ENCODE results near the gene SCAPER. TPM values are rescaled to one million over a fixed set of nuclear protein-coding genes. Genes with fewer than 3 reads are reported as not detected.

SCAPER gene
- total and polyA plus RNA-seq, 2 of the 4 experiments (the other 2 are of a cell fraction) = 2.9 to 9.7 TPM

DNA sequence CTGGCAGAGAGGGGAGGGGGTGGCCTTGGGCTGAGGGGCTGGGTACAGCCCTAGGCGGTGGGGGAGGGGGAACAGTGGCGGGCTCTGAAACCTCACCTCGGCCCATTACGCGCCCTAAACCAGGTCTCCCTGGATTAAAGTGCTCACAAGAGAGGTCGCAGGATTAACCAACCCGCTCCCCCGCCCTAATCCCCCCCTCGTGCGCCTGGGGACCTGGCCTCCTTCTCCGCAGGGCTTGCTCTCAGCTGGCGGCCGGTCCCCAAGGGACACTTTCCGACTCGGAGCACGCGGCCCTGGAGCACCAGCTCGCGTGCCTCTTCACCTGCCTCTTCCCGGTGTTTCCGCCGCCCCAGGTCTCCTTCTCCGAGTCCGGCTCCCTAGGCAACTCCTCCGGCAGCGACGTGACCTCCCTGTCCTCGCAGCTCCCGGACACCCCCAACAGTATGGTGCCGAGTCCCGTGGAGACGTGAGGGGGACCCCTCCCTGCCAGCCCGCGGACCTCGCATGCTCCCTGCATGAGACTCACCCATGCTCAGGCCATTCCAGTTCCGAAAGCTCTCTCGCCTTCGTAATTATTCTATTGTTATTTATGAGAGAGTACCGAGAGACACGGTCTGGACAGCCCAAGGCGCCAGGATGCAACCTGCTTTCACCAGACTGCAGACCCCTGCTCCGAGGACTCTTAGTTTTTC, 563.6 kb downstream of the SCAPER start:
- Histone ChIP-seq H2AK5ac (ENCODE audit: low read depth, low read length) (no peak overlapping the region), H4K8ac (ENCODE audit: low read depth in 2 of 2, low read length in 2 of 2) (no peak overlapping the region), H4K20me1 (ENCODE audit: insufficient read depth, low read length) (peaks cover 18% of the 10 kb centered on the region), H3K18ac (ENCODE audit: low read depth, low read length) (no peak overlapping the region), H3K4me2 (ENCODE audit: low read depth, low read length) (no peak overlapping the region), H3K79me1 (ENCODE audit: low read depth in 1 of 2, low read length in 2 of 2) (peaks cover 3 to 17% of the 10 kb centered on the region in 2 experiments; a peak in 3 of 4 replicates), H3K4me3 (ENCODE audit: insufficient read depth, low read depth, low read length) (no peak overlapping the region), H2BK20ac (ENCODE audit: low read depth, low read length) (no peak overlapping the region), H3K9ac (ENCODE audit: low read depth, low read length) (no peak overlapping the region), H2AFZ (replicated peaks; ENCODE audit: low read length, poor library complexity) (no peak overlapping the region), H3K9me1 (ENCODE audit: insufficient read depth, low read length) (no peaks in the 10 kb centered on the region; the same call in 1 of the 2 replicates), H3K23ac (ENCODE audit: low read depth, low read length) (no peak overlapping the region), H3K27me3 (ENCODE audit: control insufficient read depth, insufficient read depth, low read length) (peaks cover 36% of the 10 kb centered on the region), H2AK9ac (replicated peaks; ENCODE audit: low read depth, low read length, poor library complexity) (no peak overlapping the region), H3K4me1 (ENCODE audit: control insufficient read depth, insufficient read depth, low read length) (peaks cover 9% of the 10 kb centered on the region), H3K4ac (ENCODE audit: low read depth, low read length) (no peak overlapping the region), H3K14ac (replicated peaks; ENCODE audit: low read depth, low read length) (no peak overlapping the region), H2BK120ac (ENCODE audit: low read depth, low read length) (no peak overlapping the region), H2BK15ac (ENCODE audit: low read depth, low read length) (no peak overlapping the region), H3K36me3 (ENCODE audit: control insufficient read depth, insufficient read depth, low read length) (peaks cover 23% of the 10 kb centered on the region), H3K56ac (ENCODE audit: extremely low read depth, insufficient read depth, low read length) (no peak overlapping the region), H4K5ac (ENCODE audit: low read depth, low read length) (no peak overlapping the region), H2BK5ac (ENCODE audit: low read depth, low read length, poor library complexity, severe bottlenecking) (no peak overlapping the region), H3K9me3 (ENCODE audit: control insufficient read depth, insufficient read depth, low read length) (peaks cover 12% of the 10 kb centered on the region; the same call in 1 of the 2 replicates), H3K27ac (ENCODE audit: insufficient read depth, low read length) (no peak overlapping the region), H4K91ac (ENCODE audit: insufficient read depth, low read depth, low read length) (no peak overlapping the region)
- DNase-seq = no peak
- TF ChIP-seq BHLHE40 (IDR thresholded peaks at IDR 0.05; ENCODE audit: low read depth, low read length) = no peak
- TF ChIP-seq, protein P1, sequence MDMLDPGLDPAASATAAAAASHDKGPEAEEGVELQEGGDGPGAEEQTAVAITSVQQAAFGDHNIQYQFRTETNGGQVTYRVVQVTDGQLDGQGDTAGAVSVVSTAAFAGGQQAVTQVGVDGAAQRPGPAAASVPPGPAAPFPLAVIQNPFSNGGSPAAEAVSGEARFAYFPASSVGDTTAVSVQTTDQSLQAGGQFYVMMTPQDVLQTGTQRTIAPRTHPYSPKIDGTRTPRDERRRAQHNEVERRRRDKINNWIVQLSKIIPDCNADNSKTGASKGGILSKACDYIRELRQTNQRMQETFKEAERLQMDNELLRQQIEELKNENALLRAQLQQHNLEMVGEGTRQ (IDR thresholded peaks at IDR 0.05; ENCODE audit: low read depth, low read length) = no peak
- TF ChIP-seq FOS (IDR thresholded peaks at IDR 0.05; ENCODE audit: low read depth, low read length) = no peak
- TF ChIP-seq MAFK (IDR thresholded peaks at IDR 0.05; ENCODE audit: low read depth, low read length) = no peak
- TF ChIP-seq POLR2A (IDR thresholded peaks at IDR 0.05; ENCODE audit: low read depth, low read length) = no peak
- no peak for TF ChIP-seq CHD1 (IDR thresholded peaks at IDR 0.05; ENCODE audit: low read depth, low read length)
- TF ChIP-seq RCOR1 (IDR thresholded peaks at IDR 0.05; ENCODE audit: insufficient replicate concordance, low read length) = no peak
- TF ChIP-seq, protein P2, sequence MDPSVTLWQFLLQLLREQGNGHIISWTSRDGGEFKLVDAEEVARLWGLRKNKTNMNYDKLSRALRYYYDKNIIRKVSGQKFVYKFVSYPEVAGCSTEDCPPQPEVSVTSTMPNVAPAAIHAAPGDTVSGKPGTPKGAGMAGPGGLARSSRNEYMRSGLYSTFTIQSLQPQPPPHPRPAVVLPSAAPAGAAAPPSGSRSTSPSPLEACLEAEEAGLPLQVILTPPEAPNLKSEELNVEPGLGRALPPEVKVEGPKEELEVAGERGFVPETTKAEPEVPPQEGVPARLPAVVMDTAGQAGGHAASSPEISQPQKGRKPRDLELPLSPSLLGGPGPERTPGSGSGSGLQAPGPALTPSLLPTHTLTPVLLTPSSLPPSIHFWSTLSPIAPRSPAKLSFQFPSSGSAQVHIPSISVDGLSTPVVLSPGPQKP (IDR thresholded peaks at IDR 0.05; ENCODE audit: borderline replicate concordance, low read depth, low read length) = no peak
- TF ChIP-seq NFE2L2 (IDR thresholded peaks at IDR 0.05; ENCODE audit: low read depth, low read length) = no peak
- TF ChIP-seq CEBPB (IDR thresholded peaks at IDR 0.05; ENCODE audit: low read depth, low read length) = no peak
- no peak for TF ChIP-seq SMC3 (IDR thresholded peaks at IDR 0.05; ENCODE audit: low read depth, low read length)
- TF ChIP-seq MXI1 (IDR thresholded peaks at IDR 0.05; ENCODE audit: borderline replicate concordance, low read depth, low read length) = no peak
- no peak for TF ChIP-seq RFX5 (IDR thresholded peaks at IDR 0.05; ENCODE audit: low read depth, low read length)
- BruUV-seq (replicated peaks) = no TSS peak
- CTCF ChIA-PET = no interaction called here
- ATAC-seq (ENCODE audit: low read depth) = no peak
- dilution Hi-C loops (cut with HindIII; ENCODE audit: low sequenced_read_pairs, unreplicated experiment) = no loop called here
- intact Hi-C loops (cut with micrococcal nuclease) = loop anchor here (10.0 kb wide), 1 partner anchor 233 kb away; no protein-coding TSS in a partner anchor
- in situ Hi-C loops (cut with MboI; ENCODE audit: low sequenced_read_pairs) = no loop called here
- POLR2A ChIA-PET (ENCODE audit: unreplicated experiment) = no interaction called here
- WGBS, 2 experiments (ENCODE audit: extremely low coverage in 2 of 2, insufficient read length in 1 of 2) = 77% methylated on average over 9 of the region's 42 CpGs; no CpG with 5 or more reads in 1 of the 2 experiments
